22Rv1 (cell line): Measurements from ENCODE around the gene CRYBG1.
A peak's percentile ranks its signal among the peaks of the same experiment; 100 is the strongest.
"Not testable (repeated sequence)": the region's sequence is repeated elsewhere in the genome, so short reads cannot be mapped to it uniquely, and the experiment has no call there.

ENCODE experiments used
- H3K27ac ChIP-seq: fragments of 450-650 bp; 2 replicates; pipeline ENCODE4 v1.5.1; 2017
- CTCF ChIP-seq: fragments of 450-650 bp; IDR thresholded peaks from 2 replicates; pipeline ENCODE4 v1.5.1; 2017; ENCODE audit warnings: mild to moderate bottlenecking
- ZFX ChIP-seq: fragments of 450-650 bp; IDR thresholded peaks from 2 replicates; pipeline ENCODE4 v1.6.1; 2017; ENCODE audit warnings: antibody characterized with exemption, borderline replicate concordance

Gene CRYBG1

GRCh38 chr6:106586815-106587415, 226.4 kb downstream of the CRYBG1 start:
- H3K27ac ChIP-seq = no peak overlapping the region
- TF ChIP-seq CTCF = no peak
- TF ChIP-seq ZFX = no peak

- H3K27ac ChIP-seq = not testable (repeated sequence)
Measured at GRCh38 chr6:106588937-106589336, 228.4 kb downstream of the CRYBG1 start.

GRCh38 chr6:106591111-106591825, 230.8 kb downstream of the CRYBG1 start:
- no peak for TF ChIP-seq CTCF
- TF ChIP-seq ZFX = no peak
- no peak overlapping the region for H3K27ac ChIP-seq

- TF ChIP-seq ZFX (no peak), CTCF (no peak)
- no peak overlapping the region for H3K27ac ChIP-seq
Measured at GRCh38 chr6:106599440-106599839, 238.9 kb downstream of the CRYBG1 start.

GRCh38 chr6:106600329-106600728, 239.8 kb downstream of the CRYBG1 start:
- H3K27ac ChIP-seq = no peak overlapping the region
- TF ChIP-seq ZFX (no peak), CTCF (no peak)

GRCh38 chr6:106608080-106608668, 247.7 kb downstream of the CRYBG1 start:
- TF ChIP-seq ZFX (no peak), CTCF (peak; percentile 78)
- no peak overlapping the region for H3K27ac ChIP-seq

- no peak overlapping the region for H3K27ac ChIP-seq
- TF ChIP-seq CTCF (peak; percentile 35), ZFX (no peak)
Measured at GRCh38 chr6:106609699-106610098, 249.2 kb downstream of the CRYBG1 start.
